ENCODE data around the gene IL20RA. TPM values are rescaled to one million over a fixed set of nuclear protein-coding genes. Genes with fewer than 3 reads are reported as not detected.

IL20RA gene
- polyA plus RNA-seq, 1 experiment = not detected

GRCh38 chr6:137006056-137006455 lies 38.7 kb downstream of the IL20RA start:
- ChIA-PET POLR2A (no interaction called here), CTCF (no interaction called here)
- Histone ChIP-seq H3K27ac (ENCODE audit: low read depth, low read length) (no peak overlapping the region), H3K9me3 (ENCODE audit: control insufficient read depth, insufficient read depth, low read length) (no peaks in the 10 kb centered on the region), H3K4me3 (ENCODE audit: low read depth, low read length) (no peak overlapping the region), H3K27me3 (ENCODE audit: control insufficient read depth, insufficient read depth, low read length) (peaks cover 7% of the 10 kb centered on the region)
- DNase-seq (ENCODE audit: low read depth, low spot score) = no peak
- TF ChIP-seq CTCF (IDR thresholded peaks at IDR 0.05; ENCODE audit: low read depth, low read length) = no peak

GRCh38 chr6:137005073-137005472 lies 39.7 kb downstream of the IL20RA start:
- Histone ChIP-seq H3K4me3 (ENCODE audit: low read depth, low read length) (no peak overlapping the region), H3K27ac (ENCODE audit: low read depth, low read length) (no peak overlapping the region), H3K27me3 (ENCODE audit: control insufficient read depth, insufficient read depth, low read length) (peaks cover 7% of the 10 kb centered on the region), H3K9me3 (ENCODE audit: control insufficient read depth, insufficient read depth, low read length) (no peaks in the 10 kb centered on the region)
- CTCF ChIA-PET = no interaction called here
- POLR2A ChIA-PET = no interaction called here
- DNase-seq (ENCODE audit: low read depth, low spot score) = no peak
- TF ChIP-seq CTCF (IDR thresholded peaks at IDR 0.05; ENCODE audit: low read depth, low read length) = no peak

- CTCF ChIA-PET = no interaction called here
Observed at GRCh38 chr6:137002505-137002904, 42.3 kb downstream of the IL20RA start.

GRCh38 chr6:137001977-137002302 lies 42.8 kb downstream of the IL20RA start:
- ChIA-PET CTCF (no interaction called here), POLR2A (no interaction called here)
- no peak for DNase-seq (ENCODE audit: low read depth, low spot score)
- TF ChIP-seq CTCF (IDR thresholded peaks at IDR 0.05; ENCODE audit: low read depth, low read length) = no peak
- Histone ChIP-seq H3K27ac (ENCODE audit: low read depth, low read length) (no peak overlapping the region), H3K27me3 (ENCODE audit: control insufficient read depth, insufficient read depth, low read length) (peaks cover 7% of the 10 kb centered on the region), H3K9me3 (ENCODE audit: control insufficient read depth, insufficient read depth, low read length) (no peaks in the 10 kb centered on the region), H3K4me3 (ENCODE audit: low read depth, low read length) (no peak overlapping the region)

More at GRCh38 chr6:137002505-137002904, 42.3 kb downstream of the IL20RA start:
- Histone ChIP-seq H3K27ac (ENCODE audit: low read depth, low read length) (no peak overlapping the region), H3K9me3 (ENCODE audit: control insufficient read depth, insufficient read depth, low read length) (no peaks in the 10 kb centered on the region), H3K27me3 (ENCODE audit: control insufficient read depth, insufficient read depth, low read length) (peaks cover 7% of the 10 kb centered on the region), H3K4me3 (ENCODE audit: low read depth, low read length) (no peak overlapping the region)
- TF ChIP-seq CTCF (IDR thresholded peaks at IDR 0.05; ENCODE audit: low read depth, low read length) = no peak
- POLR2A ChIA-PET = no interaction called here
- no peak for DNase-seq (ENCODE audit: low read depth, low spot score)

GRCh38 chr6:137001299-137001976 lies 43.3 kb downstream of the IL20RA start:
- TF ChIP-seq CTCF (IDR thresholded peaks at IDR 0.05; ENCODE audit: low read depth, low read length) = no peak
- POLR2A ChIA-PET = no interaction called here
- CTCF ChIA-PET = no interaction called here

More at GRCh38 chr6:137001299-137001976, 43.3 kb downstream of the IL20RA start:
- Histone ChIP-seq H3K27ac (ENCODE audit: low read depth, low read length) (no peak overlapping the region), H3K9me3 (ENCODE audit: control insufficient read depth, insufficient read depth, low read length) (no peaks in the 10 kb centered on the region), H3K27me3 (ENCODE audit: control insufficient read depth, insufficient read depth, low read length) (peaks cover 7% of the 10 kb centered on the region), H3K4me3 (ENCODE audit: low read depth, low read length) (no peak overlapping the region)
- no peak for DNase-seq (ENCODE audit: low read depth, low spot score)
